Urinary bladder (tissue), 4 donors: ENCODE data around the gene MOSPD2. TPM values are rescaled to one million over a fixed set of nuclear protein-coding genes. Genes with fewer than 3 reads are reported as not detected.

Experiments
- DNase-seq: peaks from one replicate; pipeline ENCODE4 v3.0.0-alpha.2; 2015; ENCODE audit errors: extremely low spot score
- H3K27ac ChIP-seq: one replicate; pipeline ENCODE4 v1.5.1; 2013; ENCODE audit warnings: low read depth, mild to moderate bottlenecking, moderate library complexity
- H3K36me3 ChIP-seq: one replicate; pipeline ENCODE4 v1.6.1; 2013; ENCODE audit warnings: mild to moderate bottlenecking, moderate library complexity; ENCODE audit not compliant: insufficient read depth
- H3K4me1 ChIP-seq: one replicate; pipeline ENCODE4 v1.6.1; 2013; ENCODE audit warnings: mild to moderate bottlenecking, moderate library complexity; ENCODE audit not compliant: insufficient read depth
- H3K4me3 ChIP-seq: one replicate; pipeline ENCODE4 v1.5.1; 2013; ENCODE audit warnings: low read depth, low read length
- WGBS: extraction: QIAGEN DNeasy Blood & Tissue Kit; methylation state at CpG from one replicate; pipeline ENCODE4 v1.1.7; 2013; 5-methylcytosine and 5-hydroxymethylcytosine counted together
- polyA plus RNA-seq: library from polyadenylated mRNA; stranded (reverse); fragments of 200-250 nt; gene quantifications from one replicate; pipeline ENCODE4 v1.2.3, GENCODE V29; 2013
- total RNA-seq: library from RNA; depleted of rRNA; stranded (reverse); fragments of >200 nt; gene quantifications from one replicate; pipeline ENCODE4 v1.2.3, GENCODE V29; 2014
- donor health status: healthy with polysubstance abuse.
- donor health status: healthy.

Gene MOSPD2
- total and polyA plus RNA-seq, 2 donors = 7.7 to 35.4 TPM

- DNase-seq = no peak
- H3K27ac ChIP-seq = no peak overlapping the region
- H3K4me1 ChIP-seq = no peaks in the 10 kb centered on the region
- WGBS = 39% methylated on average over 1 of the region's 1 CpG
- H3K4me3 ChIP-seq = no peak overlapping the region
- H3K36me3 ChIP-seq = no peaks in the 10 kb centered on the region
Measured at GRCh38 chrX:14963447-14964236, 90.4 kb downstream of the MOSPD2 start.

GRCh38 chrX:14964500-14964899, 91.3 kb downstream of the MOSPD2 start:
- Histone ChIP-seq H3K36me3 (no peaks in the 10 kb centered on the region), H3K27ac (no peak overlapping the region), H3K4me3 (no peak overlapping the region), H3K4me1 (no peaks in the 10 kb centered on the region)
- WGBS = 75% methylated on average over 2 of the region's 2 CpGs
- DNase-seq = no peak

Other genes starting within 250 kb of the MOSPD2 start
- 12.6 TPM for gene FANCB, start 352 bp upstream of the MOSPD2 start, total RNA-seq
- 0.34 TPM for gene FANCB, start 352 bp upstream of the MOSPD2 start, polyA plus RNA-seq